Fibroblast of lung (primary cell): ENCODE measurements around the gene TNFRSF19. TPM values are rescaled to one million over a fixed set of nuclear protein-coding genes. Genes with fewer than 3 reads are reported as not detected.

Experiments used
- DNase-seq, 2 donors: peaks; one replicate each; pipeline versions ENCODE4 v3.0.0 to v3.0.0-alpha.2; 2010; ENCODE audit warnings: low read depth in 2 of 2
- H2AFZ ChIP-seq: 2 replicates; pipeline ENCODE4 v1.5.1; 2012; ENCODE audit warnings: low read length, control low read depth, inconsistent platforms
- H3K27ac ChIP-seq: 2 replicates; pipeline ENCODE4 v1.5.1; 2011; ENCODE audit warnings: low read length, control low read depth; ENCODE audit not compliant: insufficient read depth
- H3K27me3 ChIP-seq: 2 replicates; pipeline ENCODE4 v1.5.1; 2011; ENCODE audit warnings: mild to moderate bottlenecking, low read length; ENCODE audit not compliant: control insufficient read depth, insufficient read depth
- H3K36me3 ChIP-seq: 2 replicates; pipeline ENCODE4 v1.5.1; 2011; ENCODE audit warnings: low read length; ENCODE audit not compliant: control insufficient read depth, insufficient read depth
- H3K4me1 ChIP-seq: 2 replicates; pipeline ENCODE4 v1.5.1; 2011; ENCODE audit warnings: low read length; ENCODE audit not compliant: control insufficient read depth, insufficient read depth; ENCODE audit errors: extremely low read depth
- H3K4me2 ChIP-seq: 2 replicates; pipeline ENCODE4 v1.5.1; 2011; ENCODE audit warnings: low read length, control low read depth; ENCODE audit not compliant: insufficient read depth; ENCODE audit errors: extremely low read depth
- H3K4me3 ChIP-seq, 4 experiments: fragments of 200-600 bp in 1 of 4; sonication (generic) in 1 of 4; replicated peaks in 1 of 4; 2 replicates each; pipeline ENCODE4 v1.5.1; 2011 to 2016; ENCODE audit warnings: low read length in 4 of 4, low read depth in 3 of 4, mild to moderate bottlenecking in 3 of 4, control low read depth in 2 of 4, inconsistent platforms in 1 of 4, mixed read lengths in 1 of 4; ENCODE audit not compliant: insufficient read depth in 1 of 4; ENCODE audit errors: control extremely low read depth in 1 of 4
- H3K79me2 ChIP-seq: 2 replicates; pipeline ENCODE4 v1.5.1; 2012; ENCODE audit warnings: mild to moderate bottlenecking, low read length, inconsistent platforms; ENCODE audit not compliant: control insufficient read depth, insufficient read depth
- H3K9ac ChIP-seq: 2 replicates; pipeline ENCODE4 v1.5.1; 2011; ENCODE audit warnings: mild to moderate bottlenecking, low read length, control low read depth; ENCODE audit not compliant: insufficient read depth
- H3K9me3 ChIP-seq: 2 replicates; pipeline ENCODE4 v1.5.1; 2012; ENCODE audit warnings: low read depth, low read length; ENCODE audit not compliant: control insufficient read depth, insufficient read depth
- H4K20me1 ChIP-seq: 2 replicates; pipeline ENCODE4 v1.5.1; 2011; ENCODE audit warnings: low read length; ENCODE audit not compliant: control insufficient read depth, insufficient read depth; ENCODE audit errors: extremely low read depth
- EZH2 ChIP-seq: IDR thresholded peaks from 2 replicates; pipeline ENCODE4 v1.5.1; 2012; ENCODE audit warnings: low read length, control low read depth, mild to moderate bottlenecking; ENCODE audit errors: missing control alignments
- polyA plus RNA-seq, 2 donors: library from polyadenylated mRNA; depleted of rRNA in 1 of 2; stranded (reverse) in 1 of 2; unstranded in 1 of 2; fragments of >200 nt; gene quantifications; 2 replicates each; pipeline ENCODE4 v1.2.1, GENCODE V29; 2011 to 2012; ENCODE audit warnings: missing spikeins in 1 of 2
- total RNA-seq: library from RNA; depleted of rRNA; stranded (reverse); fragments of >200 nt; gene quantifications from 2 replicates; pipeline ENCODE4 v1.2.1, GENCODE V29; 2014
- TF ChIP-seq, protein P1 (sequence below), 2 donors: IDR thresholded peaks in 1 of 2; conservative IDR thresholded peaks in 1 of 2; 1 replicate in 1 of 2; 2 replicates in 1 of 2; pipeline ENCODE4 v1.5.1; 2011 to 2012; ENCODE audit warnings: low read length in 2 of 2, control low read depth in 1 of 2, inconsistent platforms in 1 of 2, low read depth in 1 of 2, mild to moderate bottlenecking in 1 of 2

Gene TNFRSF19
- total and polyA plus RNA-seq, 2 donors (not counting 1 experiment from before 2014, with no cell fraction given), result 260 to 330 TPM

DNA sequence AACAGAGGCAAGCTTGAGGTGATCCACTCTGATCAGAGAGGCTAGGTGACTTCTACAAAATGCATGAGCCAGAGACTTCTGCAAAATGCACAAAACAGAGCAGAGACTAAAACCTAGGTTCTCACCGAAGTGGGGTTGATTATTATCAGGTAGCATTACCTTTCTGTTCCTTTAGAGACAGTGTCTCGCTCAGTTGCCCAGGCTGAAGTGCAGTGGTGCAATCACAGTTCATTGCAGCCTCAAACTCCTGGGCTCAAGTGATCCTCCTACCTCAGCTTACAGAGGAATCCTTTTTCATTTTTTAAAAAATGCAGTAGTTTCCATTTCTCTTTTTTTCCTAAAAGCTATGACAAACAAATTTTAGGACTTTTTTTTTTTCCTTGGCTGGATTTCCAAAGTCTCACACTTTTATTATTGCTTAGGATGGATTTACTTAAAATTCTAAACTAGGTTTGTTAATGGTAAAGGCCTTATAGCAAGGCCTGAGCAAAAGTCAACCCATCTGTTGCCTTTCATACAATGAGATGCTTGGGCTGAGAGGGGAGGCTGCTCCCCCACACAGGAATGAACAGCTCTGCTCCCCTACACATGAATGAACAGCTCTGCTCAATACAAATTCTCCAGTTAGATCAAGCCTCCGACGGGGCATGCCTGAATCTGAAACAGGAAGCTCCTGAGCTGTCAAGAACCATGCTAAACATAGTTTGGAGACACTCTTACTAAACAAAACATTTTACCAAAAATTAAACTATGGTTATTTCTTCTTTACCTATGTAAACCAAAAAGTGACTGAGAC lies 18.8 kb upstream of the TNFRSF19 start:
- H4K20me1 ChIP-seq, result no peaks in the 10 kb centered on the region
- DNase-seq, result peak in 1 of 2 donors; percentile 6

DNA sequence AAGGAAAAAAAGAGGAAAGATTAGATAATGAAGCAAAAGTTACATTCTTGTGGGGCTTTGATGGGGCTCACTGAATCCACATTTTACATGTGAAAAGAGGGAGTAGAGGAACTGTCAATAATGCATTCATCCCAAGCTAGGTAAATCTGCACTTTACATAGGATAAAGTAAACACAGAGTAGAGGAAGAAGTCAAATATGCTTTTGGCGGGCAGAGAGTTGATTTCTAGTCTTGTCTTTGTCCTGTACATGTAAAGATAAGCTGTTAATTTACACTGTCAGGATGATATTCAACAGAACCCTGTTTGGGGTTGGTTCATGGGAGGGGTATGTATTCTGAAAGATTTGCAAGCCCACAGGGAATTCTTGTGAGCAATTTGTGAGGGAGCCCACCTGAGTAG lies 18.0 kb upstream of the TNFRSF19 start:
- H3K27ac ChIP-seq, result no peak overlapping the region
- H3K36me3 ChIP-seq, result no peaks in the 10 kb centered on the region
- no peaks in the 10 kb centered on the region for H3K9me3 ChIP-seq
- no peaks in the 10 kb centered on the region for H3K27me3 ChIP-seq
- no peaks in the 10 kb centered on the region for H4K20me1 ChIP-seq
- H3K4me2 ChIP-seq, result no peak overlapping the region
- H3K4me3 ChIP-seq, result no peak overlapping the region
- no peak overlapping the region for H3K9ac ChIP-seq
- no peak for DNase-seq
- H3K4me1 ChIP-seq, result no peaks in the 10 kb centered on the region
- TF ChIP-seq, protein P1, sequence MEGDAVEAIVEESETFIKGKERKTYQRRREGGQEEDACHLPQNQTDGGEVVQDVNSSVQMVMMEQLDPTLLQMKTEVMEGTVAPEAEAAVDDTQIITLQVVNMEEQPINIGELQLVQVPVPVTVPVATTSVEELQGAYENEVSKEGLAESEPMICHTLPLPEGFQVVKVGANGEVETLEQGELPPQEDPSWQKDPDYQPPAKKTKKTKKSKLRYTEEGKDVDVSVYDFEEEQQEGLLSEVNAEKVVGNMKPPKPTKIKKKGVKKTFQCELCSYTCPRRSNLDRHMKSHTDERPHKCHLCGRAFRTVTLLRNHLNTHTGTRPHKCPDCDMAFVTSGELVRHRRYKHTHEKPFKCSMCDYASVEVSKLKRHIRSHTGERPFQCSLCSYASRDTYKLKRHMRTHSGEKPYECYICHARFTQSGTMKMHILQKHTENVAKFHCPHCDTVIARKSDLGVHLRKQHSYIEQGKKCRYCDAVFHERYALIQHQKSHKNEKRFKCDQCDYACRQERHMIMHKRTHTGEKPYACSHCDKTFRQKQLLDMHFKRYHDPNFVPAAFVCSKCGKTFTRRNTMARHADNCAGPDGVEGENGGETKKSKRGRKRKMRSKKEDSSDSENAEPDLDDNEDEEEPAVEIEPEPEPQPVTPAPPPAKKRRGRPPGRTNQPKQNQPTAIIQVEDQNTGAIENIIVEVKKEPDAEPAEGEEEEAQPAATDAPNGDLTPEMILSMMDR (conservative IDR thresholded peaks at IDR 0.05 in 1 of 2, IDR thresholded peaks at IDR 0.05 in 1 of 2; ENCODE audit: low read depth in 1 of 2, low read length in 2 of 2), result no peak
- TF ChIP-seq EZH2, result no peak
- no peak overlapping the region for H2AFZ ChIP-seq
- H3K79me2 ChIP-seq, result no peaks in the 10 kb centered on the region

More for the DNA sequence above, 18.8 kb upstream of the TNFRSF19 start:
- TF ChIP-seq EZH2, result no peak
- TF ChIP-seq, protein P1 (conservative IDR thresholded peaks at IDR 0.05 in 1 of 2, IDR thresholded peaks at IDR 0.05 in 1 of 2; ENCODE audit: low read depth in 1 of 2, low read length in 2 of 2), result no peak
- no peak overlapping the region for H3K4me3 ChIP-seq
- H3K27me3 ChIP-seq, result no peaks in the 10 kb centered on the region
- H3K79me2 ChIP-seq, result no peaks in the 10 kb centered on the region
- H3K9me3 ChIP-seq, result no peaks in the 10 kb centered on the region
- no peak overlapping the region for H2AFZ ChIP-seq
- no peak overlapping the region for H3K9ac ChIP-seq
- H3K27ac ChIP-seq, result no peak overlapping the region
- H3K4me2 ChIP-seq, result no peak overlapping the region
- H3K4me1 ChIP-seq, result no peaks in the 10 kb centered on the region
- no peaks in the 10 kb centered on the region for H3K36me3 ChIP-seq

DNA sequence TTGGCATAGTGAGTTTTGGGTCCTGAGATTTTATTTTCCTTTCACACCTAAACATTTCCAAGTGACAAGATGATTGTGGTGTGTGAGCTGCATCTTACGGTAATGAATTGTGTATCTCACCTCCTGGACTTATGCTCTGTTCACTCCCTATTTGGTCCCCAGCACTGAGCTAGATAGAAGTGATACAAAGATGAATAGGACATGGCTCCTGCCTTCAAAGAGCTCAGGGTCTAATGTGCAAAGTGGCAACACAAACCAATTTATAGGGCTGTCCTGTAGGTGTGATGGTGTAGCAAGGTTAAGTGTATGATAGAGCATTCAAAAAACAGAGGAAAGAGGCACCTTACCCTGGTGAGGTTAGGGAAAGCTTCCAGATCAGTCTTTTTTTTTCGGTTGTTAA lies 17.6 kb upstream of the TNFRSF19 start:
- Histone ChIP-seq H4K20me1 (no peaks in the 10 kb centered on the region), H3K79me2 (no peaks in the 10 kb centered on the region)
- TF ChIP-seq EZH2, result no peak
- TF ChIP-seq, protein P1 (conservative IDR thresholded peaks at IDR 0.05 in 1 of 2, IDR thresholded peaks at IDR 0.05 in 1 of 2; ENCODE audit: low read depth in 1 of 2, low read length in 2 of 2), result no peak

More for the DNA sequence above, 17.6 kb upstream of the TNFRSF19 start:
- Histone ChIP-seq H2AFZ (no peak overlapping the region), H3K27ac (no peak overlapping the region), H3K4me3 (no peak overlapping the region), H3K27me3 (no peaks in the 10 kb centered on the region), H3K4me1 (no peaks in the 10 kb centered on the region), H3K9me3 (no peaks in the 10 kb centered on the region), H3K36me3 (no peaks in the 10 kb centered on the region), H3K9ac (no peak overlapping the region), H3K4me2 (no peak overlapping the region)
- no peak for DNase-seq
